ENCODE results near the gene NID1. TPM values are rescaled to one million over a fixed set of nuclear protein-coding genes. Genes with fewer than 3 reads are reported as not detected.
"Not testable (repeated sequence)": the region's sequence is repeated elsewhere in the genome, so short reads cannot be mapped to it uniquely, and the experiment has no call there.

NID1 gene
- total RNA-seq, 5 donors from 2014 or later (not counting 1 experiment from before 2014, with no cell fraction given): 0.05 to 0.50 (median 0.34) TPM; not detected in 1

DNA sequence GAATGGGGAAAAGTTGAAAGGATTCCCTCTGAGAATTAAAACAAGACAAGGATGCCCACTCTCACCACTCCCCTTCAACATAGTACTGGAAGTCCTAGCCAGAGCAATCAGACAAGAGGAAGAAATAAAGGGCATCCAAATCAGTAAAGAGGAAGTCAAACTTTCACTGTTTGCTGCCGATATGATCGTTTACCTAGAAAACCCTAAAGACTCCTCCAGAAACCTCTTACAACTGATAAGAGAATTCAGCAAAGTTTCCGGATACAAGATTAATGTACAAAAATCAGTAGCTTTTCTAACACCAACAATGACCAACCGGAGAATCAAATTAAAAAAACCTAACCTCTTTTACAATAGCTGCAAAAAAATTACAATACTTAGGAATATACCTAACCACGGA lies 98.8 kb downstream of the NID1 start:
- CTCF ChIA-PET; H3K4me3 ChIP-seq (ENCODE audit: control insufficient read depth in 1 of 2, extremely low read depth in 1 of 2, low read length in 1 of 2); H3K36me3 Mint-ChIP-seq; H3K4me3 Mint-ChIP-seq; H3K27ac Mint-ChIP-seq; H3K9me3 Mint-ChIP-seq; H3K9me3 ChIP-seq; H3K27me3 ChIP-seq (replicated peaks in 1 of 2; ENCODE audit: control insufficient read depth in 2 of 2, extremely low read depth in 1 of 2, insufficient read depth in 2 of 2, low read length in 1 of 2); H3K27ac ChIP-seq (ENCODE audit: low read length); DNase-seq; H3K27me3 Mint-ChIP-seq; H3K36me3 ChIP-seq (ENCODE audit: control insufficient read depth in 2 of 2, extremely low read depth in 1 of 2, insufficient read depth in 1 of 2, low read length in 1 of 2); ATAC-seq (replicated peaks in 1 of 4); H3K4me1 ChIP-seq (ENCODE audit: control insufficient read depth in 1 of 2, extremely low read depth in 1 of 2, insufficient read depth in 2 of 2, low read length in 2 of 2): not testable (repeated sequence)
- peaks cover 7 to 20% (median 16%) of the 10 kb centered on the region in 3 donors for H3K4me1 Mint-ChIP-seq
- WGBS (ENCODE audit: insufficient coverage): no CpG with 5 or more reads among the region's 5 CpGs
- POLR2A ChIA-PET: interaction anchor here in 1 of 2 donors (0.5 kb wide), 1 partner anchor 15 kb away, joined by 6 read pairs; no protein-coding TSS in a partner anchor

DNA sequence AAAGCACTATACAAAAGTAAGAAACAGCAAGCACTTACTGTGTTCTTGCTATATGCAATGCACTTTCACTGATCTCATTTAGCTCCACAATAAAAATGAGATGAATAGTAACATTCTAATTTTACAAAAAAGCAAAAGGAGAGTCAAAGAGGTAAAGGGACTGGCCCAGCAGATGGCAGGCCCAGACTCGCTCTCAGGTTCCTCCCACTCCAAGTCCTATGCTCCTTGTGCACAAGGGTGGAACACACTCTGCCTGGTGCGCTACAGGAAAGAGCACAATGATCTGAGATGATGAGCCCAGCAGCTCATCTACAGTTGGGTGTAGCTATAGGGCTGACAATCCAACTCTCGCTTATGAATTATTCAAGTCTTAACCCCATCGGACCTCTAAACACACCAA lies 104.1 kb downstream of the NID1 start:
- no peak overlapping the region for H3K4me3 ChIP-seq (ENCODE audit: control insufficient read depth in 1 of 2, extremely low read depth in 1 of 2, low read length in 1 of 2)
- Mint-ChIP-seq H3K9me3 (no peaks in the 10 kb centered on the region), H3K36me3 (no peaks in the 10 kb centered on the region), H3K27ac (no peak overlapping the region), H3K27me3 (peaks cover 0 to 1% of the 10 kb centered on the region in 2 donors), H3K4me3 (no peak overlapping the region), H3K4me1 (peaks cover 8 to 21% (median 18%) of the 10 kb centered on the region in 3 donors)
- no peaks in the 10 kb centered on the region for H3K9me3 ChIP-seq
- no peaks in the 10 kb centered on the region for H3K4me1 ChIP-seq (ENCODE audit: control insufficient read depth in 1 of 2, extremely low read depth in 1 of 2, insufficient read depth in 2 of 2, low read length in 2 of 2)
- ChIA-PET CTCF (no interaction called here), POLR2A (no interaction called here)
- 100% methylated on average over 2 of the region's 4 CpGs for WGBS (ENCODE audit: insufficient coverage)
- no peaks in the 10 kb centered on the region for H3K36me3 ChIP-seq (ENCODE audit: control insufficient read depth in 2 of 2, extremely low read depth in 1 of 2, insufficient read depth in 1 of 2, low read length in 1 of 2)
- no peak overlapping the region for H3K27ac ChIP-seq (ENCODE audit: low read length)
- no peak for ATAC-seq (replicated peaks in 1 of 4)
- no peak for DNase-seq
- H3K27me3 ChIP-seq (replicated peaks in 1 of 2; ENCODE audit: control insufficient read depth in 2 of 2, extremely low read depth in 1 of 2, insufficient read depth in 2 of 2, low read length in 1 of 2): no peaks in the 10 kb centered on the region

DNA sequence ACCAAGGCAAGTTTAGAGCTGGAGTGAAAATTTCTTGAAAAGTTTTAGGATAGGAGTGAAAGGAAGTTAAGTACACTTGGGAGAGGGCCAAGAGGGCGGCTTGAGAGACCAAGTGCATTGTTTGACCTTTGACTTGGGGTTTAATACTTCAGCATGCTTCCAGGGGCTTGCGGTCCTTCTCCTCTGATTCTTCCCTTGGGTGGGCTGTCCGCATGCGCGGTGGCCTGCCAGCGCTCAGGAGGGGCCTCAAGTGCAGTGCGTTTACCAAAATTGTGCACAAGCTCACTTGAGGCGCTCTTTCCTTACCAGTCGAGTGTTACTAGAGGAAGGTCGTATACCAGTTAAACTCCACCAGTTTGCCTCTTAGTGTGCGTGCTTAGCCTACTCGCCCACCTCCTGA lies 106.9 kb downstream of the NID1 start:
- H3K27ac Mint-ChIP-seq: no peak overlapping the region
- POLR2A ChIA-PET: interaction anchor here in 1 of 2 donors (0.6 kb wide), 1 partner anchor 380 kb away, joined by 3 read pairs; no protein-coding TSS in a partner anchor
- no peaks in the 10 kb centered on the region for H3K27me3 Mint-ChIP-seq

DNA sequence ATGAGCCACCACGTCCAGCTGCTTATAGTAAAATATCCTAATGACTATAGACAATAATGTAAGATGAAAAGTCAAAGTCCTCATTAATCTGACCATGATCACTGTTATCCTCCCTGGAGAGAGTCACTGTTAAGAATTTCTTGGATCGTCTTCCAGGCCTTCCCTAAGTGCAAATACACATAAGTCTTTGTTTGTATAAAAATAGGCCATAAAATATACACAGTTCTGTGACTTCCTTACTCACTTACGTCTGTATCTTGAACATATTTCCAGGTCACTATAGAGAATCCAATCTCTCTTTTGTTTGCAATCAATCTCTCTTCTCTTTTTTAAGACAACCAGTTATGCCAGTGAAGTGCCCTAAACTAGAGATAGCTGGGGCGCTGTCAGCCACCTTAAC lies 109.1 kb downstream of the NID1 start:
- no peak overlapping the region for H3K4me3 ChIP-seq (ENCODE audit: control insufficient read depth in 1 of 2, extremely low read depth in 1 of 2, low read length in 1 of 2)
- Mint-ChIP-seq H3K27me3 (no peaks in the 10 kb centered on the region), H3K36me3 (no peaks in the 10 kb centered on the region), H3K4me3 (peak overlapping the region in 1 of 3 donors; percentile 66), H3K9me3 (no peaks in the 10 kb centered on the region), H3K27ac (peak overlapping the region; percentile 63 to 66), H3K4me1 (peaks cover 34 to 40% (median 38%) of the 10 kb centered on the region in 3 donors)
- ChIA-PET POLR2A (interaction anchor here (0.6 to 1.6 kb wide), 2 partner anchors 16 to 101 kb away, joined by 3 read pairs; no protein-coding TSS in a partner anchor), CTCF (interaction anchor here (0.9 to 1.5 kb wide), 3 partner anchors 11 to 19 kb away, joined by 3 to 5 read pairs (median 4); no protein-coding TSS in a partner anchor)
- no peaks in the 10 kb centered on the region for H3K36me3 ChIP-seq (ENCODE audit: control insufficient read depth in 2 of 2, extremely low read depth in 1 of 2, insufficient read depth in 1 of 2, low read length in 1 of 2)
- no peaks in the 10 kb centered on the region for H3K9me3 ChIP-seq
- no peaks in the 10 kb centered on the region for H3K27me3 ChIP-seq (replicated peaks in 1 of 2; ENCODE audit: control insufficient read depth in 2 of 2, extremely low read depth in 1 of 2, insufficient read depth in 2 of 2, low read length in 1 of 2)
- 100% methylated on average over 1 of the region's 4 CpGs for WGBS (ENCODE audit: insufficient coverage)
- peaks cover 22 to 23% of the 10 kb centered on the region in 2 experiments for H3K4me1 ChIP-seq (ENCODE audit: control insufficient read depth in 1 of 2, extremely low read depth in 1 of 2, insufficient read depth in 2 of 2, low read length in 2 of 2)
- ATAC-seq (replicated peaks in 1 of 4): no peak
- no peak for DNase-seq
- H3K27ac ChIP-seq (ENCODE audit: low read length): no peak overlapping the region

More for the DNA sequence above, 106.9 kb downstream of the NID1 start:
- Histone ChIP-seq H3K4me3 (ENCODE audit: control insufficient read depth in 1 of 2, extremely low read depth in 1 of 2, low read length in 1 of 2) (no peak overlapping the region), H3K27ac (ENCODE audit: low read length) (no peak overlapping the region), H3K4me1 (ENCODE audit: control insufficient read depth in 1 of 2, extremely low read depth in 1 of 2, insufficient read depth in 2 of 2, low read length in 2 of 2) (peaks cover 18 to 23% of the 10 kb centered on the region in 2 experiments), H3K9me3 (no peaks in the 10 kb centered on the region), H3K36me3 (ENCODE audit: control insufficient read depth in 2 of 2, extremely low read depth in 1 of 2, insufficient read depth in 1 of 2, low read length in 1 of 2) (no peaks in the 10 kb centered on the region), H3K27me3 (replicated peaks in 1 of 2; ENCODE audit: control insufficient read depth in 2 of 2, extremely low read depth in 1 of 2, insufficient read depth in 2 of 2, low read length in 1 of 2) (no peaks in the 10 kb centered on the region)
- CTCF ChIA-PET: interaction anchor here in 1 of 2 donors (2.5 kb wide), 1 partner anchor 14 kb away, joined by 7 read pairs; no protein-coding TSS in a partner anchor
- Mint-ChIP-seq H3K36me3 (no peaks in the 10 kb centered on the region), H3K4me3 (no peak overlapping the region), H3K4me1 (peaks cover 30 to 34% (median 32%) of the 10 kb centered on the region in 3 donors), H3K9me3 (no peaks in the 10 kb centered on the region)
- DNase-seq: no peak
- WGBS (ENCODE audit: insufficient coverage): 97% methylated on average over 12 of the region's 12 CpGs
- no peak for ATAC-seq (replicated peaks in 1 of 4)

DNA sequence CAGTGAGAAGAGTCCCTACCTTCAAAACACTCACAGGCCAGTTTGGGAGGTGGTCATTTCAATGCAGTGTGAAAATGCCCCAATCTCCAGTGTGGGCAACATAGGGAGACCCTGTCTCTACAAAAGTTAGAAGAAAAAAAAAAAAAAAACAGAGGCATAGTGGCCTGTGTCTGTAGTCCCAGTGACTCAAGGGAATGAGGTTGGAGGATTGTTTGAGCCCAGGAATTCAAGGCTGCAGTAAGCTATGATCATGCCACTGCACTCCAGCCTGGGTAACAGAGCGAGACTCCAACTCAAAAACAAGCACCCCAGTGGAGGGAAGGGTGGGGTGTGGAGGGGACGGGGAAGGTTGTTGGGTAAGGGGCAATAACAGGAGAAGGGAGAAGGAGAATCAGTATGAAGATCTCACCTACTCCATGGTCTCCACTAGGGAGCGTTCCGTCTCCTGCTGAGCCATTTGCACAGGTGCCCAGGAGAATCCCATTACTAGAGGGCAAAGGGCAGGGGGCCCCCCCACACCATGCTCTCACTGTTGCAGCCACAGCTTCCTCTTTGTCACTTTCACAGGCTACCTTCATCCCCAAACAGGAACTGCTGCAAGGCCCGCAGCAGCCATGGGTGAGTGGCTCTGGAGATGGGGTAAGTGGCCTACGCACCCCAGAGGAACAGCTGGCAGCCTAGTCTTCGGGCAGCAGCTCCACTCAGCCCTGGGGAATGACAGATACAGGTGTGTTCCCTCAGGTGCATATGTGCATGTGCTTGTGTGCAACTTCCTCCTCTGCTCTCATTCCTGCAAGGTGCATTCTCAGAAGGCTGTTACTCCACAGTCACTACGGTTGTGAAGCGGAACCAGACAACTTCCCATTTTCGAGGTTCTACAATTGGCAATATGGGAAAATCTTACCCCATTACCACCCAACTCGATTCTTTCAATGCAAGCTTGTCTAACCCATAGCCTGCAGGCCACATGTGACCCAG lies 110.3 kb downstream of the NID1 start:
- H3K4me3 Mint-ChIP-seq: peak overlapping the region; percentile 1 to 66 (median 25)
- 19% methylated on average over 5 of the region's 11 CpGs for WGBS (ENCODE audit: insufficient coverage)
- Histone ChIP-seq H3K27me3 (replicated peaks in 1 of 2; ENCODE audit: control insufficient read depth in 2 of 2, extremely low read depth in 1 of 2, insufficient read depth in 2 of 2, low read length in 1 of 2) (no peaks in the 10 kb centered on the region), H3K4me3 (ENCODE audit: control insufficient read depth in 1 of 2, extremely low read depth in 1 of 2, low read length in 1 of 2) (peak overlapping the region in 1 of 2 donors; percentile 15), H3K27ac (ENCODE audit: low read length) (peak overlapping the region; percentile 20), H3K4me1 (ENCODE audit: control insufficient read depth in 1 of 2, extremely low read depth in 1 of 2, insufficient read depth in 2 of 2, low read length in 2 of 2) (peaks cover 22 to 23% of the 10 kb centered on the region in 2 experiments), H3K9me3 (no peaks in the 10 kb centered on the region), H3K36me3 (ENCODE audit: control insufficient read depth in 2 of 2, extremely low read depth in 1 of 2, insufficient read depth in 1 of 2, low read length in 1 of 2) (no peaks in the 10 kb centered on the region)
- no peaks in the 10 kb centered on the region for H3K36me3 Mint-ChIP-seq
- ChIA-PET CTCF (interaction anchor here (0.9 to 1.2 kb wide), 5 partner anchors 13 to 441 kb away, joined by 3 to 4 read pairs (median 3); no protein-coding TSS in a partner anchor), POLR2A (interaction anchor here (0.6 to 0.7 kb wide), 2 partner anchors 30 to 46 kb away, joined by 3 to 4 read pairs; no protein-coding TSS in a partner anchor)
- H3K27ac Mint-ChIP-seq: peak overlapping the region; percentile 78 to 87
- DNase-seq (peak; percentile 23 to 68 (median 41)), ATAC-seq (replicated peaks in 1 of 4) (peak; percentile 90 to 98 (median 96))
- H3K4me1 Mint-ChIP-seq: peaks cover 34 to 40% (median 38%) of the 10 kb centered on the region in 3 donors
- H3K27me3 Mint-ChIP-seq: no peaks in the 10 kb centered on the region
- no peaks in the 10 kb centered on the region for H3K9me3 Mint-ChIP-seq

DNA sequence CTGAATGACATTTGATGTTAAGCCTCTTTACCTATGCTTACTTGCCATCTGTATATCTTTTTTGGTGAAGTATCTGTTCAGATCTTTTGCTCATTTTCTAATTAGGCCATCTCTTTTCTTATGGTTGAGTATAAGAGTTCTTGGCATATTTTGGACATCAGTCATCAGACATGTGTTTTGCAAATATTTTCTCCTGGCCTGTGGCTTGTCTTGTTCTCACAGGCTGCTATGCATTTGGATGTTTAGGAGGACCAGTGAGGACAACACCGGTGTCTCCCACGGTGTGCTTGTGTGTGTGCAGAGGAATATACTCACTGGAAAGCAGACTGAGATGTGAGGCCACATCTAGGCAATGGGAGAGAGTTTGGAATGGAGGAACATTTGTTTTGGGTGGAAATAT lies 111.1 kb downstream of the NID1 start:
- H3K27ac Mint-ChIP-seq: peak overlapping the region; percentile 78 to 87
- peak overlapping the region in 1 of 3 donors; percentile 66 for H3K4me3 Mint-ChIP-seq
- Histone ChIP-seq H3K4me3 (ENCODE audit: control insufficient read depth in 1 of 2, extremely low read depth in 1 of 2, low read length in 1 of 2) (no peak overlapping the region), H3K36me3 (ENCODE audit: control insufficient read depth in 2 of 2, extremely low read depth in 1 of 2, insufficient read depth in 1 of 2, low read length in 1 of 2) (no peaks in the 10 kb centered on the region), H3K27ac (ENCODE audit: low read length) (peak overlapping the region; percentile 23), H3K9me3 (no peaks in the 10 kb centered on the region), H3K4me1 (ENCODE audit: control insufficient read depth in 1 of 2, extremely low read depth in 1 of 2, insufficient read depth in 2 of 2, low read length in 2 of 2) (peaks cover 22 to 23% of the 10 kb centered on the region in 2 experiments), H3K27me3 (replicated peaks in 1 of 2; ENCODE audit: control insufficient read depth in 2 of 2, extremely low read depth in 1 of 2, insufficient read depth in 2 of 2, low read length in 1 of 2) (no peaks in the 10 kb centered on the region)
- 90% methylated on average over 2 of the region's 2 CpGs for WGBS (ENCODE audit: insufficient coverage)
- no peaks in the 10 kb centered on the region for H3K27me3 Mint-ChIP-seq
- H3K36me3 Mint-ChIP-seq: no peaks in the 10 kb centered on the region
- ChIA-PET POLR2A (interaction anchor here in 1 of 2 donors (0.7 kb wide), 1 partner anchor 47 kb away, joined by 3 read pairs; no protein-coding TSS in a partner anchor), CTCF (interaction anchor here in 1 of 2 donors (0.9 kb wide), 1 partner anchor 85 kb away, joined by 3 read pairs; no protein-coding TSS in a partner anchor)
- H3K4me1 Mint-ChIP-seq: peaks cover 34 to 42% (median 38%) of the 10 kb centered on the region in 3 donors
- DNase-seq (no peak), ATAC-seq (replicated peaks in 1 of 4) (no peak)
- H3K9me3 Mint-ChIP-seq: no peaks in the 10 kb centered on the region

Data from T-cell (primary cell).